HG02678 (cell line): Measurements from ENCODE around the gene ASIP.
"Not testable (repeated sequence)": the region's sequence is repeated elsewhere in the genome, so short reads cannot be mapped to it uniquely, and the experiment has no call there.

Experiments used
- ATAC-seq: cut with Tn5 transposase; IDR thresholded peaks from one replicate; pipeline ENCODE4 v1.9.1; 2021; ENCODE audit warnings: mild to moderate bottlenecking, moderate library complexity; ENCODE audit not compliant: unreplicated experiment

ASIP gene

GRCh38 chr20:34282041-34282440, 40.8 kb downstream of the ASIP start:
- no peak for ATAC-seq

GRCh38 chr20:34283844-34284243, 42.6 kb downstream of the ASIP start:
- ATAC-seq: no peak

GRCh38 chr20:34285450-34285849, 44.2 kb downstream of the ASIP start:
- ATAC-seq: no peak

GRCh38 chr20:34287500-34287899, 46.3 kb downstream of the ASIP start:
- not testable (repeated sequence) for ATAC-seq

- no peak for ATAC-seq
Observed at GRCh38 chr20:34290471-34290870, 49.2 kb downstream of the ASIP start.

GRCh38 chr20:34292496-34292895, 51.3 kb downstream of the ASIP start:
- no peak for ATAC-seq

- ATAC-seq: no peak
Observed at GRCh38 chr20:34293119-34293518, 51.9 kb downstream of the ASIP start.

GRCh38 chr20:34293589-34293988, 52.4 kb downstream of the ASIP start:
- no peak for ATAC-seq

- no peak for ATAC-seq
Observed at GRCh38 chr20:34294563-34294962, 53.3 kb downstream of the ASIP start.

GRCh38 chr20:34295284-34295683, 54.1 kb downstream of the ASIP start:
- ATAC-seq: no peak

- ATAC-seq: no peak
Observed at GRCh38 chr20:34296468-34296867, 55.2 kb downstream of the ASIP start.

- ATAC-seq: not testable (repeated sequence)
Observed at GRCh38 chr20:34298294-34298784, 57.1 kb downstream of the ASIP start.

- ATAC-seq: no peak
Observed at GRCh38 chr20:34299556-34300255, 58.5 kb downstream of the ASIP start.

- ATAC-seq: no peak
Observed at GRCh38 chr20:34300256-34300806, 59.1 kb downstream of the ASIP start.

GRCh38 chr20:34300809-34301586, 59.8 kb downstream of the ASIP start:
- no peak for ATAC-seq

- ATAC-seq: no peak
Observed at GRCh38 chr20:34301587-34302311, 60.5 kb downstream of the ASIP start.

- no peak for ATAC-seq
Observed at GRCh38 chr20:34302312-34302722, 61.1 kb downstream of the ASIP start.

GRCh38 chr20:34302723-34303533, 61.7 kb downstream of the ASIP start, which contains the start of gene AHCY:
AHCY (minus strand) TSS chr20:34303355; CDS start chr20:34303270, 85 bp downstream.
- ATAC-seq: peak; percentile 88

GRCh38 chr20:34305333-34306230, 64.4 kb downstream of the ASIP start:
- no peak for ATAC-seq
